IPS DF 4.7 (cell line): ENCODE results near the gene MAML1.
"Not testable (repeated sequence)": the region's sequence is repeated elsewhere in the genome, so short reads cannot be mapped to it uniquely, and the experiment has no call there.

Experiments used
- DNase-seq: peaks from one replicate; pipeline ENCODE4 v3.0.0-alpha.2; 2013; ENCODE audit warnings: low spot score; ENCODE audit errors: extremely low read depth

The MAML1 gene

GRCh38 chr5:179732412-179732917 lies at the start of gene MAML1:
MAML1 (plus strand) TSS chr5:179732822; CDS start chr5:179733113, 291 bp downstream.
- peak; percentile 95 for DNase-seq

- DNase-seq = not testable (repeated sequence)
Measured at GRCh38 chr5:179689212-179689611, 43.4 kb upstream of the MAML1 start.

GRCh38 chr5:179694561-179694960 lies 38.1 kb upstream of the MAML1 start:
- DNase-seq = no peak

GRCh38 chr5:179696603-179697002 lies 36.0 kb upstream of the MAML1 start:
- DNase-seq = no peak

GRCh38 chr5:179697108-179697507 lies 35.5 kb upstream of the MAML1 start:
- DNase-seq = no peak

- not testable (repeated sequence) for DNase-seq
Measured at GRCh38 chr5:179697543-179697942, 35.1 kb upstream of the MAML1 start.

- peak; percentile 92 for DNase-seq
Measured at GRCh38 chr5:179697993-179698934, 34.4 kb upstream of the MAML1 start.

- DNase-seq = no peak
Measured at GRCh38 chr5:179698935-179699615, 33.5 kb upstream of the MAML1 start, which contains the start of gene CANX. CANX (plus strand) TSS chr5:179698967; CDS start chr5:179705682, 6,715 bp downstream.

GRCh38 chr5:179699616-179700237 lies 32.9 kb upstream of the MAML1 start:
- no peak for DNase-seq

GRCh38 chr5:179700401-179700918 lies 32.2 kb upstream of the MAML1 start:
- DNase-seq = no peak

GRCh38 chr5:179716286-179716685 lies 16.3 kb upstream of the MAML1 start:
- no peak for DNase-seq

- no peak for DNase-seq
Measured at GRCh38 chr5:179720222-179720621, 12.4 kb upstream of the MAML1 start.

GRCh38 chr5:179724163-179724562 lies 8.5 kb upstream of the MAML1 start:
- no peak for DNase-seq

- no peak for DNase-seq
Measured at GRCh38 chr5:179727106-179727505, 5.5 kb upstream of the MAML1 start.

- no peak for DNase-seq
Measured at GRCh38 chr5:179729303-179729702, 3.3 kb upstream of the MAML1 start.

- DNase-seq = no peak
Measured at GRCh38 chr5:179729727-179730126, 2.9 kb upstream of the MAML1 start.

- no peak for DNase-seq
Measured at GRCh38 chr5:179730356-179730755, 2.3 kb upstream of the MAML1 start.

- DNase-seq = no peak
Measured at GRCh38 chr5:179730852-179731251, 1.8 kb upstream of the MAML1 start.

- no peak for DNase-seq
Measured at GRCh38 chr5:179731791-179732411, 721 bp upstream of the MAML1 start.

GRCh38 chr5:179732918-179733771 lies 523 bp downstream of the MAML1 start:
- no peak for DNase-seq
